K562 (cell line): ENCODE data around the gene MED15. TPM values are rescaled to one million over a fixed set of nuclear protein-coding genes. Genes with fewer than 3 reads are reported as not detected.

Source experiments
- ATAC-seq: fragments of 200-7000 bp; cut with Tn5 transposase; 3 replicates; pipeline ENCODE4 v1.9.1; 2020; ENCODE audit warnings: moderate library complexity
- BruUV-seq: library from RNA; stranded (reverse); fragments of 400-500 nt; replicated peaks from 2 replicates; lab custom pipeline; 2021; lab: Mats Ljungman, UMichigan
- CTCF ChIA-PET: fragments of 300-600 bp; formaldehyde crosslinking; extraction: SDS; loops from one replicate; lab custom pipeline; 2021; ENCODE audit warnings: low intra/inter-chr PET ratio; lab: Yijun Ruan, JAX
- POLR2A ChIA-PET: fragments of 300-600, 350-650 bp; sonication (Branson Sonifier 250); formaldehyde crosslinking; extraction: SDS; loops from one replicate; lab custom pipeline; 2021; ENCODE audit warnings: antibody characterized with exemption, inconsistent platforms; lab: Yijun Ruan, JAX
- DNase-seq, 4 experiments: peaks; one replicate each; pipeline versions ENCODE4 v3.0.0 to v3.0.0-alpha.2; 2011 to 2018; ENCODE audit warnings: low spot score in 3 of 4, mixed read lengths in 3 of 4; ENCODE audit errors: extremely low read depth in 1 of 4
- FAIRE-seq: peaks from 2 replicates; lab custom pipeline; 2011; peaks lifted over from hg19 to GRCh38; lab: Jason Lieb, UNC
- H2AFZ ChIP-seq: 2 replicates; pipeline ENCODE4 v1.6.0; 2011; ENCODE audit warnings: low read depth, low read length, control low read depth, inconsistent platforms
- H3K27ac ChIP-seq: fragments of 200-600 bp; 3 replicates; pipeline ENCODE4 v1.8.0; 2011; ENCODE audit warnings: low read depth, mild to moderate bottlenecking, control low read depth, inconsistent platforms, low read length, moderate library complexity, mixed read lengths; ENCODE audit errors: extremely low read depth
- H3K27me3 ChIP-seq, 2 experiments: fragments of 300-600 bp in 1 of 2; 2 replicates in 1 of 2; 3 replicates in 1 of 2; pipeline versions ENCODE4 v1.6.0 to v1.8.0; 2011; ENCODE audit warnings: inconsistent platforms in 2 of 2, low read length in 2 of 2, mild to moderate bottlenecking in 1 of 2, mixed read lengths in 1 of 2, moderate library complexity in 1 of 2; ENCODE audit not compliant: control insufficient read depth in 2 of 2, insufficient read depth in 2 of 2
- H3K36me3 ChIP-seq: fragments of 300-600 bp; 3 replicates; pipeline ENCODE4 v1.8.0; 2011; ENCODE audit warnings: mild to moderate bottlenecking, low read length, inconsistent platforms; ENCODE audit not compliant: control insufficient read depth, insufficient read depth
- H3K4me1 ChIP-seq, 2 experiments: fragments of 200-600 bp in 1 of 2; replicated peaks in 1 of 2; 2 replicates in 1 of 2; 3 replicates in 1 of 2; pipeline versions ENCODE4 v1.5.1 to v1.8.0; 2011; ENCODE audit warnings: inconsistent platforms in 2 of 2, low read length in 2 of 2, mild to moderate bottlenecking in 1 of 2, mixed read lengths in 1 of 2, moderate library complexity in 1 of 2; ENCODE audit not compliant: control insufficient read depth in 2 of 2, insufficient read depth in 2 of 2
- H3K4me2 ChIP-seq: 2 replicates; pipeline ENCODE4 v1.6.1; 2011; ENCODE audit warnings: low read length, control low read depth, inconsistent platforms, mixed read lengths; ENCODE audit not compliant: insufficient read depth
- H3K4me3 ChIP-seq: fragments of 200-600 bp; sonication (generic), shearing (Covaris generic); 2 replicates; pipeline ENCODE4 v1.5.1; 2016; ENCODE audit warnings: control low read depth, inconsistent platforms
- H3K79me2 ChIP-seq: fragments of 200-600 bp; 3 replicates; pipeline ENCODE4 v1.8.0; 2011; ENCODE audit warnings: low read length, inconsistent platforms; ENCODE audit not compliant: control insufficient read depth, insufficient read depth
- H3K9ac ChIP-seq, 2 experiments: 2 replicates each; pipeline versions ENCODE4 v1.6.0 to v1.6.1; 2011; ENCODE audit warnings: low read depth in 2 of 2, low read length in 2 of 2, control low read depth in 1 of 2, inconsistent platforms in 1 of 2, mild to moderate bottlenecking in 1 of 2, mixed read lengths in 1 of 2; ENCODE audit not compliant: insufficient read depth in 1 of 2
- H3K9me1 ChIP-seq: one replicate; pipeline ENCODE4 v1.6.0; 2011; ENCODE audit warnings: inconsistent platforms, mild to moderate bottlenecking, low read length, moderate library complexity; ENCODE audit not compliant: control insufficient read depth, insufficient read depth
- H3K9me3 ChIP-seq: replicated peaks from 2 replicates; pipeline ENCODE4 v1.5.1; 2011; ENCODE audit warnings: low read depth, low read length, inconsistent platforms; ENCODE audit not compliant: control insufficient read depth, insufficient read depth
- H4K20me1 ChIP-seq: replicated peaks from 2 replicates; pipeline ENCODE4 v1.6.1; 2011; ENCODE audit warnings: low read length, inconsistent platforms, mixed read lengths; ENCODE audit not compliant: control insufficient read depth, insufficient read depth
- CHD7 ChIP-seq: fragments of 200-600 bp; sonication (generic); IDR thresholded peaks from one replicate; pipeline ENCODE4 v1.6.1; 2012; ENCODE audit warnings: mild to moderate bottlenecking, low read depth, low read length, inconsistent platforms
- COPS2 ChIP-seq: fragments of 450-650 bp; conservative IDR thresholded peaks from 2 replicates; pipeline ENCODE4 v1.6.1; 2016; ENCODE audit warnings: mild to moderate bottlenecking, moderate library complexity
- MLX ChIP-seq, 2 experiments: fragments of 450-650 bp in 1 of 2; sonication (generic) in 1 of 2; formaldehyde crosslinking; conservative IDR thresholded peaks; 2 replicates each; pipeline versions ENCODE4 v1.4.0 to v1.8.1; 2020 to 2022; ENCODE audit warnings: mild to moderate bottlenecking in 1 of 2, missing genetic modification reagents in 1 of 2
- PRPF4 ChIP-seq: fragments of 200-400 bp; formaldehyde crosslinking; IDR thresholded peaks from one replicate; pipeline ENCODE4 v1.6.1; 2017; ENCODE audit warnings: low read length, low read depth, mild to moderate bottlenecking; ENCODE audit not compliant: insufficient read depth, poor library complexity, severe bottlenecking
- RBM25 ChIP-seq: fragments of 200-400 bp; formaldehyde crosslinking; IDR thresholded peaks from 2 replicates; pipeline ENCODE4 v1.6.1; 2018; ENCODE audit warnings: low read length, low read depth, moderate library complexity; ENCODE audit not compliant: severe bottlenecking
- SETDB1 ChIP-seq: IDR thresholded peaks from one replicate; pipeline ENCODE4 v1.6.1; 2012; ENCODE audit warnings: low read length, control low read depth, inconsistent platforms
- TRIM25 ChIP-seq: fragments of 450-650 bp; IDR thresholded peaks from 2 replicates; pipeline ENCODE4 v1.7.0; 2016; ENCODE audit warnings: borderline replicate concordance
- ZNF263 ChIP-seq: sonication (generic); formaldehyde crosslinking; IDR thresholded peaks from 2 replicates; pipeline ENCODE4 v1.8.0; 2022; ENCODE audit warnings: mild to moderate bottlenecking, missing genetic modification reagents, borderline replicate concordance
- WGBS: fragments of 100-300 bp; shearing (Covaris generic); methylation state at CpG from one replicate; pipeline ENCODE4 v1.1.6; 2016; ENCODE audit warnings: low coverage, mixed read lengths; ENCODE audit not compliant: insufficient coverage; ENCODE audit errors: missing lambda C conversion rate; 5-methylcytosine and 5-hydroxymethylcytosine counted together
- in situ Hi-C: fragments of 300-500 bp; cut with MboI; formaldehyde crosslinking; loops from 4 replicates; pipeline ENCODE4 v1.15.0; 2018; ENCODE audit warnings: inconsistent platforms, mixed read lengths
- intact Hi-C: fragments of 100-400 bp; cut with micrococcal nuclease; formaldehyde crosslinking; loops from 2 replicates; pipeline ENCODE4 v1.14.2; 2022
- polyA plus RNA-seq, 8 experiments: library from polyadenylated mRNA; depleted of rRNA in 4 of 8; stranded (reverse) in 5 of 8; unstranded in 3 of 8; fragments of >200 nt; fragmentation: Nextera tagmentation in 2 of 8; fragmentation: Illumina TruSeq in 1 of 8; extraction: Ambion mirVana in 2 of 8; extraction: Trizol in 1 of 8; gene quantifications; 2 replicates each; pipeline versions ENCODE4 v1.2.1 to v1.2.3, GENCODE V29; 2011 to 2014; ENCODE audit warnings: inconsistent platforms in 1 of 8, missing spikeins in 1 of 8
- total RNA-seq, 7 experiments: library from RNA; depleted of rRNA in 6 of 7; stranded (reverse); fragments of >200 nt in 6 of 7; fragmentation: Illumina TruSeq in 2 of 7; extraction: Trizol in 2 of 7; gene quantifications; 2 replicates each; pipeline versions ENCODE4 v1.2.1 to v1.2.3, GENCODE V29; 2011 to 2021; ENCODE audit warnings: low replicate concordance in 1 of 7

MED15 gene
- total and polyA plus RNA-seq, 9 of the 15 experiments (the other 6 are each of a cell fraction or from before 2014, with no cell fraction given) = 4.0 to 271 (median 60.1) TPM

GRCh38 chr22:20520093-20520511, 12.7 kb downstream of the MED15 start:
- FAIRE-seq (no peak), DNase-seq (peak in 2 of 4 experiments; percentile 61 to 66), ATAC-seq (no peak)
- Histone ChIP-seq H3K9ac (no peak overlapping the region), H2AFZ (no peak overlapping the region), H3K9me1 (peaks cover 25% of the 10 kb centered on the region), H3K4me2 (no peak overlapping the region), H3K4me3 (no peak overlapping the region), H4K20me1 (peaks cover 61% of the 10 kb centered on the region), H3K79me2 (peaks cover 88% of the 10 kb centered on the region), H3K36me3 (peaks cover 72% of the 10 kb centered on the region), H3K27ac (no peak overlapping the region), H3K27me3 (no peaks in the 10 kb centered on the region), H3K9me3 (no peaks in the 10 kb centered on the region), H3K4me1 (peaks cover 28 to 36% of the 10 kb centered on the region in 2 experiments)
- ChIA-PET POLR2A (interaction anchor here (0.6 to 68.9 kb wide), 4 partner anchors 0 to 1416 kb away, joined by 3 to 1693 read pairs (median 848); partner anchors contain the start of gene MED15), CTCF (interaction anchor here (0.9 kb wide), 1 partner anchor 45 kb away, joined by 3 read pairs; no protein-coding TSS in a partner anchor)
- BruUV-seq = no TSS peak
- intact Hi-C loops = no loop called here
- 89% methylated on average over 7 of the region's 7 CpGs for WGBS
- in situ Hi-C loops = no loop called here
- TF ChIP-seq PRPF4 (no peak), MLX (CRISPR knock-in tag; conservative IDR thresholded peaks at IDR 0.05) (no peak), COPS2 (no peak), RBM25 (no peak), ZNF263 (no peak), SETDB1 (peak; percentile 15), CHD7 (peak; percentile 47), TRIM25 (no peak)
